Measurements from ENCODE around the gene PLCH2. TPM values are rescaled to one million over a fixed set of nuclear protein-coding genes. Genes with fewer than 3 reads are reported as not detected.

Gene PLCH2
- total and polyA plus RNA-seq, 9 of the 15 experiments (the other 6 are each of a cell fraction or from before 2014, with no cell fraction given): 0.16 TPM; not detected in 8

GRCh38 chr1:2502210-2502609, 26.1 kb downstream of the PLCH2 start:
- in situ Hi-C loops (cut with MboI): no loop called here
- no TSS peak for BruUV-seq (replicated peaks)

More at GRCh38 chr1:2502210-2502609, 26.1 kb downstream of the PLCH2 start:
- ChIA-PET POLR2A (interaction anchor here (1.1 to 1.5 kb wide), 2 partner anchors 9 to 24 kb away, joined by 3 to 8 read pairs; partner anchors contain the start of gene PANK4), CTCF (ENCODE audit: low intra/inter-chr PET ratio) (no interaction called here)
- no peak overlapping the region for H3K27ac ChIP-seq (ENCODE audit: extremely low read depth, low read depth, low read length)
- ATAC-seq: no peak
- H3K9ac ChIP-seq (ENCODE audit: insufficient read depth in 1 of 2, low read depth in 2 of 2, low read length in 2 of 2): no peak overlapping the region
- H3K9me1 ChIP-seq (ENCODE audit: control insufficient read depth, insufficient read depth, low read length): no peaks in the 10 kb centered on the region
- H3K27me3 ChIP-seq (ENCODE audit: control insufficient read depth in 2 of 2, insufficient read depth in 2 of 2, low read length in 2 of 2): peaks cover 27 to 46% of the 10 kb centered on the region in 2 experiments; a peak in 4 of 5 replicates
- TF ChIP-seq NCOR1 (IDR thresholded peaks at IDR 0.05) (no peak), MBD2 (IDR thresholded peaks at IDR 0.05; ENCODE audit: borderline replicate concordance, low read depth) (no peak), CTBP1 (IDR thresholded peaks at IDR 0.05; ENCODE audit: borderline replicate concordance) (no peak), MTF1 (CRISPR knock-in tag; IDR thresholded peaks at IDR 0.05; ENCODE audit: borderline replicate concordance) (no peak), NFYB (IDR thresholded peaks at IDR 0.05; ENCODE audit: extremely low read depth, insufficient read length) (no peak), VEZF1 (CRISPR knock-in tag; IDR thresholded peaks at IDR 0.05) (no peak), CXXC5 (CRISPR knock-in tag; IDR thresholded peaks at IDR 0.05) (no peak), NUFIP1 (IDR thresholded peaks at IDR 0.05; ENCODE audit: partially characterized antibody) (no peak), ZBTB33 (CRISPR knock-in tag; IDR thresholded peaks at IDR 0.05) (no peak), CREB1 (IDR thresholded peaks at IDR 0.05) (no peak), CREB1 (CRISPR knock-in tag; IDR thresholded peaks at IDR 0.05) (no peak), ZNF133 (CRISPR knock-in tag; IDR thresholded peaks at IDR 0.05) (no peak), ZNF583 (CRISPR knock-in tag; IDR thresholded peaks at IDR 0.05) (no peak), CC2D1A (IDR thresholded peaks at IDR 0.05) (no peak), BCLAF1 (IDR thresholded peaks at IDR 0.05; ENCODE audit: borderline replicate concordance in 1 of 2, control insufficient read depth in 1 of 2, low read depth in 2 of 2, low read length in 1 of 2) (no peak), RAD21 (CRISPR knock-in tag; conservative IDR thresholded peaks at IDR 0.05 in 1 of 2, IDR thresholded peaks at IDR 0.05 in 1 of 2) (no peak)
- no peaks in the 10 kb centered on the region for H3K79me2 ChIP-seq (ENCODE audit: control insufficient read depth, insufficient read depth, low read length)
- no peak for DNase-seq (ENCODE audit: extremely low read depth in 1 of 4, low spot score in 3 of 4)
- intact Hi-C loops (cut with micrococcal nuclease): no loop called here
- no peak overlapping the region for H3K4me3 ChIP-seq
- no peak overlapping the region for H2AFZ ChIP-seq (ENCODE audit: low read depth, low read length)
- peaks cover under 1% of the 10 kb centered on the region; the same call in 1 of the 3 replicates for H3K36me3 ChIP-seq (ENCODE audit: control insufficient read depth, insufficient read depth, low read length)
- no peak for FAIRE-seq
- peaks cover 15% of the 10 kb centered on the region; the same call in 1 of the 2 replicates for H4K20me1 ChIP-seq (replicated peaks; ENCODE audit: control insufficient read depth, insufficient read depth, low read length)
- H3K4me1 ChIP-seq (replicated peaks in 1 of 2; ENCODE audit: control insufficient read depth in 2 of 2, insufficient read depth in 2 of 2, low read length in 2 of 2): peaks cover 0 to 89% of the 10 kb centered on the region in 2 experiments; a peak in 2 of 5 replicates
- H3K9me3 ChIP-seq (replicated peaks; ENCODE audit: control insufficient read depth, insufficient read depth, low read depth, low read length): no peaks in the 10 kb centered on the region
- WGBS (ENCODE audit: insufficient coverage, low coverage, missing lambda C conversion rate): 31% methylated on average over 34 of the region's 34 CpGs
- no peak overlapping the region for H3K4me2 ChIP-seq (ENCODE audit: insufficient read depth, low read length)
